Large intestine (tissue), 3 donors: ENCODE measurements around the gene GATD1. TPM values are rescaled to one million over a fixed set of nuclear protein-coding genes. Genes with fewer than 3 reads are reported as not detected.
A peak's percentile ranks its signal among the peaks of the same experiment; 100 is the strongest.

Experiments used
- DNase-seq, 2 donors: peaks; one replicate each; pipeline versions ENCODE4 v3.0.0 to v3.0.0-alpha.2; 2013
- H3K27ac ChIP-seq: one replicate; pipeline ENCODE4 v1.5.1; 2013; ENCODE audit warnings: low read length
- H3K27me3 ChIP-seq: 2 replicates; pipeline ENCODE4 v1.6.1; 2013; ENCODE audit warnings: low read length; ENCODE audit not compliant: control insufficient read depth, insufficient read depth
- H3K36me3 ChIP-seq: 2 replicates; pipeline ENCODE4 v1.6.1; 2013; ENCODE audit warnings: low read length; ENCODE audit not compliant: control insufficient read depth, insufficient read depth
- H3K4me1 ChIP-seq: one replicate; pipeline ENCODE4 v1.6.1; 2013; ENCODE audit warnings: low read length; ENCODE audit not compliant: control insufficient read depth, insufficient read depth
- H3K4me3 ChIP-seq: one replicate; pipeline ENCODE4 v1.5.1; 2013; ENCODE audit warnings: low read length
- H3K9me3 ChIP-seq: one replicate; pipeline ENCODE4 v1.6.1; 2013; ENCODE audit warnings: mild to moderate bottlenecking, low read depth, low read length, moderate library complexity; ENCODE audit not compliant: control insufficient read depth
- WGBS: methylation state at CpG from one replicate; pipeline ENCODE4 v1.1.5; 2013; ENCODE audit warnings: low lambda C conversion rate; ENCODE audit not compliant: insufficient coverage; 5-methylcytosine and 5-hydroxymethylcytosine counted together
- polyA plus RNA-seq: library from polyadenylated mRNA; unstranded; fragments of 120-200 nt; gene quantifications from one replicate; pipeline ENCODE4 v1.2.1, GENCODE V29; 2013

The GATD1 gene
- polyA plus RNA-seq, 1 donor = 58.1 TPM

- WGBS = no CpG with 5 or more reads among the region's 18 CpGs
- Histone ChIP-seq H3K27ac (no peak overlapping the region), H3K36me3 (peaks cover 53% of the 10 kb centered on the region), H3K27me3 (peaks cover 31% of the 10 kb centered on the region), H3K4me1 (peaks cover 66% of the 10 kb centered on the region), H3K9me3 (peaks cover 8% of the 10 kb centered on the region), H3K4me3 (no peak overlapping the region)
- peak in 1 of 2 donors; percentile 3 for DNase-seq
Measured at GRCh38 chr11:724778-725386, 52.4 kb downstream of the GATD1 start.

GRCh38 chr11:724049-724777 lies 53.1 kb downstream of the GATD1 start:
- Histone ChIP-seq H3K36me3 (peaks cover 60% of the 10 kb centered on the region), H3K9me3 (peaks cover 8% of the 10 kb centered on the region), H3K27me3 (peaks cover 34% of the 10 kb centered on the region), H3K27ac (no peak overlapping the region), H3K4me3 (no peak overlapping the region), H3K4me1 (peaks cover 62% of the 10 kb centered on the region)
- WGBS = no CpG with 5 or more reads among the region's 19 CpGs
- no peak for DNase-seq

GRCh38 chr11:723120-723883 lies 54.0 kb downstream of the GATD1 start:
- H3K36me3 ChIP-seq = peaks cover 62% of the 10 kb centered on the region
- H3K27me3 ChIP-seq = peaks cover 35% of the 10 kb centered on the region
- H3K4me3 ChIP-seq = no peak overlapping the region
- peaks cover 62% of the 10 kb centered on the region for H3K4me1 ChIP-seq
- H3K9me3 ChIP-seq = peaks cover 8% of the 10 kb centered on the region
- no peak overlapping the region for H3K27ac ChIP-seq
- peak; percentile 56 to 61 for DNase-seq
- 38% methylated on average over 1 of the region's 8 CpGs for WGBS

- no CpG with 5 or more reads among the region's 20 CpGs for WGBS
- peaks cover 5% of the 10 kb centered on the region for H3K9me3 ChIP-seq
- H3K4me1 ChIP-seq = peaks cover 57% of the 10 kb centered on the region
- no peak for DNase-seq
- H3K36me3 ChIP-seq = peaks cover 60% of the 10 kb centered on the region
- no peak overlapping the region for H3K4me3 ChIP-seq
- no peak overlapping the region for H3K27ac ChIP-seq
- H3K27me3 ChIP-seq = peaks cover 35% of the 10 kb centered on the region
Measured at GRCh38 chr11:722346-722811, 54.9 kb downstream of the GATD1 start.

GRCh38 chr11:721741-722345 lies 55.4 kb downstream of the GATD1 start:
- Histone ChIP-seq H3K27ac (peak overlapping the region; percentile 19), H3K36me3 (peaks cover 58% of the 10 kb centered on the region), H3K27me3 (peaks cover 35% of the 10 kb centered on the region), H3K4me1 (peaks cover 52% of the 10 kb centered on the region), H3K9me3 (peaks cover 5% of the 10 kb centered on the region), H3K4me3 (no peak overlapping the region)
- WGBS = no CpG with 5 or more reads among the region's 33 CpGs
- peak in 1 of 2 donors; percentile 59 for DNase-seq

- peaks cover 54% of the 10 kb centered on the region for H3K36me3 ChIP-seq
- DNase-seq = no peak
Measured at GRCh38 chr11:721247-721740, 56.0 kb downstream of the GATD1 start.

GRCh38 chr11:720642-721246 lies 56.5 kb downstream of the GATD1 start:
- no peak overlapping the region for H3K27ac ChIP-seq
- peaks cover 35% of the 10 kb centered on the region for H3K27me3 ChIP-seq
- WGBS = no CpG with 5 or more reads among the region's 53 CpGs
- peaks cover 54% of the 10 kb centered on the region for H3K36me3 ChIP-seq
- H3K4me1 ChIP-seq = peaks cover 42% of the 10 kb centered on the region
- peak in 1 of 2 donors; percentile 56 for DNase-seq
- peaks cover 5% of the 10 kb centered on the region for H3K9me3 ChIP-seq
- no peak overlapping the region for H3K4me3 ChIP-seq

More at GRCh38 chr11:721247-721740, 56.0 kb downstream of the GATD1 start:
- peaks cover 47% of the 10 kb centered on the region for H3K4me1 ChIP-seq
- H3K4me3 ChIP-seq = no peak overlapping the region
- H3K9me3 ChIP-seq = peaks cover 5% of the 10 kb centered on the region
- H3K27ac ChIP-seq = peak overlapping the region; percentile 19
- WGBS = no CpG with 5 or more reads among the region's 28 CpGs
- peaks cover 35% of the 10 kb centered on the region for H3K27me3 ChIP-seq

GRCh38 chr11:720017-720641 lies 57.2 kb downstream of the GATD1 start:
- Histone ChIP-seq H3K4me1 (peaks cover 39% of the 10 kb centered on the region), H3K4me3 (no peak overlapping the region), H3K27ac (no peak overlapping the region), H3K27me3 (peaks cover 31% of the 10 kb centered on the region), H3K36me3 (peaks cover 54% of the 10 kb centered on the region), H3K9me3 (peaks cover 5% of the 10 kb centered on the region)
- no peak for DNase-seq
- WGBS = no CpG with 5 or more reads among the region's 35 CpGs

- H3K27ac ChIP-seq = no peak overlapping the region
- H3K27me3 ChIP-seq = peaks cover 28% of the 10 kb centered on the region
- WGBS = no CpG with 5 or more reads among the region's 34 CpGs
- H3K9me3 ChIP-seq = peaks cover 5% of the 10 kb centered on the region
- DNase-seq = no peak
- H3K36me3 ChIP-seq = peaks cover 48% of the 10 kb centered on the region
- H3K4me3 ChIP-seq = no peak overlapping the region
- H3K4me1 ChIP-seq = peaks cover 33% of the 10 kb centered on the region
Measured at GRCh38 chr11:719214-720016, 57.9 kb downstream of the GATD1 start.
